ENCODE results near the gene DTWD2.
"Not testable (repeated sequence)": the region's sequence is repeated elsewhere in the genome, so short reads cannot be mapped to it uniquely, and the experiment has no call there.

DTWD2 gene

GRCh38 chr5:118987988-118988865, at the start of gene DTWD2:
TSS of gene DTWD2 (minus strand) at chr5:118988547. CDS start at chr5:118988511, 36 bp downstream.
- DNase-seq (ENCODE audit: low read depth), result peak; percentile 67

GRCh38 chr5:119037496-119038215, 49.3 kb upstream of the DTWD2 start:
- DNase-seq (ENCODE audit: low read depth), result no peak

GRCh38 chr5:119036101-119036762, 47.9 kb upstream of the DTWD2 start:
- DNase-seq (ENCODE audit: low read depth), result no peak

- DNase-seq (ENCODE audit: low read depth), result no peak
Measured at GRCh38 chr5:119033135-119033534, 44.8 kb upstream of the DTWD2 start.

GRCh38 chr5:119032656-119033055, 44.3 kb upstream of the DTWD2 start:
- DNase-seq (ENCODE audit: low read depth), result no peak

- no peak for DNase-seq (ENCODE audit: low read depth)
Measured at GRCh38 chr5:119031905-119032304, 43.6 kb upstream of the DTWD2 start.

GRCh38 chr5:119031011-119031886, 42.9 kb upstream of the DTWD2 start:
- no peak for DNase-seq (ENCODE audit: low read depth)

- no peak for DNase-seq (ENCODE audit: low read depth)
Measured at GRCh38 chr5:119028575-119028974, 40.2 kb upstream of the DTWD2 start.

- no peak for DNase-seq (ENCODE audit: low read depth)
Measured at GRCh38 chr5:119022773-119023172, 34.4 kb upstream of the DTWD2 start.

- DNase-seq (ENCODE audit: low read depth), result no peak
Measured at GRCh38 chr5:119022017-119022745, 33.8 kb upstream of the DTWD2 start.

GRCh38 chr5:119021149-119021732, 32.9 kb upstream of the DTWD2 start:
- no peak for DNase-seq (ENCODE audit: low read depth)

- DNase-seq (ENCODE audit: low read depth), result no peak
Measured at GRCh38 chr5:119019949-119020348, 31.6 kb upstream of the DTWD2 start.

GRCh38 chr5:119019501-119019900, 31.2 kb upstream of the DTWD2 start:
- no peak for DNase-seq (ENCODE audit: low read depth)

- DNase-seq (ENCODE audit: low read depth), result no peak
Measured at GRCh38 chr5:119017994-119018393, 29.6 kb upstream of the DTWD2 start.

- DNase-seq (ENCODE audit: low read depth), result no peak
Measured at GRCh38 chr5:119016125-119016774, 27.9 kb upstream of the DTWD2 start.

- DNase-seq (ENCODE audit: low read depth), result no peak
Measured at GRCh38 chr5:119011186-119011585, 22.8 kb upstream of the DTWD2 start.

- no peak for DNase-seq (ENCODE audit: low read depth)
Measured at GRCh38 chr5:119010206-119010605, 21.9 kb upstream of the DTWD2 start.

- DNase-seq (ENCODE audit: low read depth), result no peak
Measured at GRCh38 chr5:119009131-119009530, 20.8 kb upstream of the DTWD2 start.

- DNase-seq (ENCODE audit: low read depth), result no peak
Measured at GRCh38 chr5:118999696-119000095, 11.3 kb upstream of the DTWD2 start.

GRCh38 chr5:118998861-118999260, 10.5 kb upstream of the DTWD2 start:
- DNase-seq (ENCODE audit: low read depth), result not testable (repeated sequence)

Data from CMK (cell line).